Fibroblast of lung (primary cell): ENCODE measurements around the gene ROBO4. TPM values are rescaled to one million over a fixed set of nuclear protein-coding genes. Genes with fewer than 3 reads are reported as not detected.

Source experiments
- DNase-seq, 2 donors: peaks; one replicate each; pipeline versions ENCODE4 v3.0.0 to v3.0.0-alpha.2; 2010; ENCODE audit warnings: low read depth in 2 of 2
- H2AFZ ChIP-seq: 2 replicates; pipeline ENCODE4 v1.5.1; 2012; ENCODE audit warnings: low read length, control low read depth, inconsistent platforms
- H3K27ac ChIP-seq: 2 replicates; pipeline ENCODE4 v1.5.1; 2011; ENCODE audit warnings: low read length, control low read depth; ENCODE audit not compliant: insufficient read depth
- H3K27me3 ChIP-seq: 2 replicates; pipeline ENCODE4 v1.5.1; 2011; ENCODE audit warnings: mild to moderate bottlenecking, low read length; ENCODE audit not compliant: control insufficient read depth, insufficient read depth
- H3K36me3 ChIP-seq: 2 replicates; pipeline ENCODE4 v1.5.1; 2011; ENCODE audit warnings: low read length; ENCODE audit not compliant: control insufficient read depth, insufficient read depth
- H3K4me1 ChIP-seq: 2 replicates; pipeline ENCODE4 v1.5.1; 2011; ENCODE audit warnings: low read length; ENCODE audit not compliant: control insufficient read depth, insufficient read depth; ENCODE audit errors: extremely low read depth
- H3K4me2 ChIP-seq: 2 replicates; pipeline ENCODE4 v1.5.1; 2011; ENCODE audit warnings: low read length, control low read depth; ENCODE audit not compliant: insufficient read depth; ENCODE audit errors: extremely low read depth
- H3K4me3 ChIP-seq, 4 experiments: fragments of 200-600 bp in 1 of 4; sonication (generic) in 1 of 4; replicated peaks in 1 of 4; 2 replicates each; pipeline ENCODE4 v1.5.1; 2011 to 2016; ENCODE audit warnings: low read length in 4 of 4, low read depth in 3 of 4, mild to moderate bottlenecking in 3 of 4, control low read depth in 2 of 4, inconsistent platforms in 1 of 4, mixed read lengths in 1 of 4; ENCODE audit not compliant: insufficient read depth in 1 of 4; ENCODE audit errors: control extremely low read depth in 1 of 4
- H3K79me2 ChIP-seq: 2 replicates; pipeline ENCODE4 v1.5.1; 2012; ENCODE audit warnings: mild to moderate bottlenecking, low read length, inconsistent platforms; ENCODE audit not compliant: control insufficient read depth, insufficient read depth
- H3K9ac ChIP-seq: 2 replicates; pipeline ENCODE4 v1.5.1; 2011; ENCODE audit warnings: mild to moderate bottlenecking, low read length, control low read depth; ENCODE audit not compliant: insufficient read depth
- H3K9me3 ChIP-seq: 2 replicates; pipeline ENCODE4 v1.5.1; 2012; ENCODE audit warnings: low read depth, low read length; ENCODE audit not compliant: control insufficient read depth, insufficient read depth
- H4K20me1 ChIP-seq: 2 replicates; pipeline ENCODE4 v1.5.1; 2011; ENCODE audit warnings: low read length; ENCODE audit not compliant: control insufficient read depth, insufficient read depth; ENCODE audit errors: extremely low read depth
- CTCF ChIP-seq, 2 donors: IDR thresholded peaks in 1 of 2; conservative IDR thresholded peaks in 1 of 2; 1 replicate in 1 of 2; 2 replicates in 1 of 2; pipeline ENCODE4 v1.5.1; 2011 to 2012; ENCODE audit warnings: low read length in 2 of 2, control low read depth in 1 of 2, inconsistent platforms in 1 of 2, low read depth in 1 of 2, mild to moderate bottlenecking in 1 of 2
- EZH2 ChIP-seq: IDR thresholded peaks from 2 replicates; pipeline ENCODE4 v1.5.1; 2012; ENCODE audit warnings: low read length, control low read depth, mild to moderate bottlenecking; ENCODE audit errors: missing control alignments
- polyA plus RNA-seq, 2 donors: library from polyadenylated mRNA; depleted of rRNA in 1 of 2; stranded (reverse) in 1 of 2; unstranded in 1 of 2; fragments of >200 nt; gene quantifications; 2 replicates each; pipeline ENCODE4 v1.2.1, GENCODE V29; 2011 to 2012; ENCODE audit warnings: missing spikeins in 1 of 2
- total RNA-seq: library from RNA; depleted of rRNA; stranded (reverse); fragments of >200 nt; gene quantifications from 2 replicates; pipeline ENCODE4 v1.2.1, GENCODE V29; 2014

Gene ROBO4
- total and polyA plus RNA-seq, 2 donors (not counting 1 experiment from before 2014, with no cell fraction given): 0.45 to 0.66 TPM

- Histone ChIP-seq H3K79me2 (no peaks in the 10 kb centered on the region), H3K27ac (no peak overlapping the region), H3K27me3 (peaks cover 46% of the 10 kb centered on the region), H3K9me3 (no peaks in the 10 kb centered on the region), H3K4me2 (no peak overlapping the region), H3K4me3 (no peak overlapping the region), H2AFZ (no peak overlapping the region), H3K9ac (no peak overlapping the region), H3K36me3 (no peaks in the 10 kb centered on the region), H3K4me1 (peaks cover 2% of the 10 kb centered on the region), H4K20me1 (no peaks in the 10 kb centered on the region)
- DNase-seq: no peak
- TF ChIP-seq EZH2 (no peak), CTCF (conservative IDR thresholded peaks at IDR 0.05 in 1 of 2, IDR thresholded peaks at IDR 0.05 in 1 of 2; ENCODE audit: low read depth in 1 of 2, low read length in 2 of 2) (no peak)
Observed at GRCh38 chr11:124872741-124873140, 24.9 kb downstream of the ROBO4 start.

GRCh38 chr11:124872280-124872679, 25.4 kb downstream of the ROBO4 start:
- Histone ChIP-seq H3K27me3 (peaks cover 48% of the 10 kb centered on the region), H3K9ac (no peak overlapping the region), H3K27ac (no peak overlapping the region), H3K4me2 (no peak overlapping the region), H2AFZ (no peak overlapping the region), H3K4me1 (peaks cover 2% of the 10 kb centered on the region), H4K20me1 (no peaks in the 10 kb centered on the region), H3K36me3 (no peaks in the 10 kb centered on the region), H3K4me3 (no peak overlapping the region), H3K79me2 (no peaks in the 10 kb centered on the region), H3K9me3 (no peaks in the 10 kb centered on the region)
- DNase-seq: no peak
- TF ChIP-seq CTCF (conservative IDR thresholded peaks at IDR 0.05 in 1 of 2, IDR thresholded peaks at IDR 0.05 in 1 of 2; ENCODE audit: low read depth in 1 of 2, low read length in 2 of 2) (no peak), EZH2 (no peak)

- no peak overlapping the region for H3K27ac ChIP-seq
- H3K4me1 ChIP-seq: peaks cover 2% of the 10 kb centered on the region
- H3K9ac ChIP-seq: no peak overlapping the region
- no peak overlapping the region for H3K4me2 ChIP-seq
- H3K36me3 ChIP-seq: no peaks in the 10 kb centered on the region
- TF ChIP-seq CTCF (conservative IDR thresholded peaks at IDR 0.05 in 1 of 2, IDR thresholded peaks at IDR 0.05 in 1 of 2; ENCODE audit: low read depth in 1 of 2, low read length in 2 of 2) (no peak), EZH2 (no peak)
- no peaks in the 10 kb centered on the region for H4K20me1 ChIP-seq
- no peak for DNase-seq
- peaks cover 65% of the 10 kb centered on the region for H3K27me3 ChIP-seq
- no peaks in the 10 kb centered on the region for H3K79me2 ChIP-seq
- no peak overlapping the region for H2AFZ ChIP-seq
- no peaks in the 10 kb centered on the region for H3K9me3 ChIP-seq
- no peak overlapping the region for H3K4me3 ChIP-seq
Observed at GRCh38 chr11:124870430-124870829, 27.2 kb downstream of the ROBO4 start.
